ENCODE measurements around the gene LRRIQ1.
"Not testable (repeated sequence)": the region's sequence is repeated elsewhere in the genome, so short reads cannot be mapped to it uniquely, and the experiment has no call there.

LRRIQ1 gene

GRCh38 chr12:85036234-85036707 is at the start of gene LRRIQ1, which contains the start of gene TSPAN19:
Gene LRRIQ1 (plus strand): TSS chr12:85036351. CDS start chr12:85038177, 1,826 bp downstream.
Gene TSPAN19 (minus strand): TSS chr12:85036277. CDS start chr12:85029946, 6,331 bp downstream.
- peak; percentile 80 for DNase-seq

GRCh38 chr12:84986586-84986985 is 49.6 kb upstream of the LRRIQ1 start:
- no peak for DNase-seq

- DNase-seq: no peak
These were observed 41.7 kb upstream of the LRRIQ1 start for GRCh38 chr12:84994426-84994825.

GRCh38 chr12:84995641-84996040 is 40.5 kb upstream of the LRRIQ1 start:
- no peak for DNase-seq

GRCh38 chr12:84996759-84997158 is 39.4 kb upstream of the LRRIQ1 start:
- no peak for DNase-seq

- DNase-seq: no peak
These were observed 37.8 kb upstream of the LRRIQ1 start for GRCh38 chr12:84998341-84998740.

- DNase-seq: no peak
These were observed 35.4 kb upstream of the LRRIQ1 start for GRCh38 chr12:85000729-85001128.

- DNase-seq: no peak
These were observed 33.3 kb upstream of the LRRIQ1 start for GRCh38 chr12:85002778-85003296.

GRCh38 chr12:85004204-85004603 is 31.9 kb upstream of the LRRIQ1 start:
- DNase-seq: no peak

- not testable (repeated sequence) for DNase-seq
These were observed 31.1 kb upstream of the LRRIQ1 start for GRCh38 chr12:85005047-85005446.

- DNase-seq: no peak
These were observed 30.5 kb upstream of the LRRIQ1 start for GRCh38 chr12:85005615-85006014.

GRCh38 chr12:85006206-85006605 is 29.9 kb upstream of the LRRIQ1 start:
- DNase-seq: no peak

- no peak for DNase-seq
These were observed 28.3 kb upstream of the LRRIQ1 start for GRCh38 chr12:85007836-85008235.

GRCh38 chr12:85016413-85016812 is 19.7 kb upstream of the LRRIQ1 start:
- DNase-seq: peak; percentile 66

- no peak for DNase-seq
These were observed 19.0 kb upstream of the LRRIQ1 start for GRCh38 chr12:85017133-85017532.

GRCh38 chr12:85017618-85018017 is 18.5 kb upstream of the LRRIQ1 start:
- no peak for DNase-seq

GRCh38 chr12:85018098-85018497 is 18.1 kb upstream of the LRRIQ1 start:
- no peak for DNase-seq

- peak; percentile 34 for DNase-seq
These were observed 6.7 kb upstream of the LRRIQ1 start for GRCh38 chr12:85029456-85029855.

- DNase-seq: no peak
These were observed 582 bp downstream of the LRRIQ1 start for GRCh38 chr12:85036733-85037132.

- DNase-seq: no peak
These were observed 5.2 kb downstream of the LRRIQ1 start for GRCh38 chr12:85041395-85041794.

GRCh38 chr12:85043829-85044228 is 7.7 kb downstream of the LRRIQ1 start:
- DNase-seq: no peak

- peak; percentile 34 for DNase-seq
These were observed 21.3 kb downstream of the LRRIQ1 start for GRCh38 chr12:85057370-85057963.

- DNase-seq: no peak
These were observed 22.2 kb downstream of the LRRIQ1 start for GRCh38 chr12:85058339-85058738.

GRCh38 chr12:85059594-85059993 is 23.4 kb downstream of the LRRIQ1 start:
- no peak for DNase-seq

GRCh38 chr12:85060916-85061315 is 24.8 kb downstream of the LRRIQ1 start:
- no peak for DNase-seq

Data from NCI-H226 (cell line).